HG03196 (cell line): Measurements from ENCODE around the gene HYAL2.
"Not testable (repeated sequence)": the region's sequence is repeated elsewhere in the genome, so short reads cannot be mapped to it uniquely, and the experiment has no call there.

Experiments used
- ATAC-seq: cut with Tn5 transposase; IDR thresholded peaks from one replicate; pipeline ENCODE4 v1.9.1; 2021; ENCODE audit not compliant: unreplicated experiment

Gene HYAL2

DNA sequence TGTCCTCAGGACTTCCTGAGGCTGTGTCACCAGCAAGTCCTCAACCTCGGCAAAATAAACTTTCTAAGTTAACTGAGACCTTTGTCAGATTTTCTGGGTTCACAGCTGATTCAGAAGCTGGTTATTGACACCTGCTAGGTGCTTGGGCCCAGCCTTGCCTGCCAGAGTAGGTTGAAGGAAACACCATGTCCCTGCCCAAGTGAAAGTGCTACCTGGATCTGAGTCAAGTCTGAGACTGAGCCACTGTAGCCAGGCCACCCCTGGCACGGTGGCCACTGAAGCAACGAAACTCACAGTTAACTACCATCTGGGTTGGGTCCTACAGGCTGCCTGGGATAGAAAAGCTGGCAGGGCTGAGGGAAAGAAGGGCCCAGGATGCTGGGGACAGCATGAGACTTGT is 8.2 kb downstream of the HYAL2 start:
- ATAC-seq, result no peak

DNA sequence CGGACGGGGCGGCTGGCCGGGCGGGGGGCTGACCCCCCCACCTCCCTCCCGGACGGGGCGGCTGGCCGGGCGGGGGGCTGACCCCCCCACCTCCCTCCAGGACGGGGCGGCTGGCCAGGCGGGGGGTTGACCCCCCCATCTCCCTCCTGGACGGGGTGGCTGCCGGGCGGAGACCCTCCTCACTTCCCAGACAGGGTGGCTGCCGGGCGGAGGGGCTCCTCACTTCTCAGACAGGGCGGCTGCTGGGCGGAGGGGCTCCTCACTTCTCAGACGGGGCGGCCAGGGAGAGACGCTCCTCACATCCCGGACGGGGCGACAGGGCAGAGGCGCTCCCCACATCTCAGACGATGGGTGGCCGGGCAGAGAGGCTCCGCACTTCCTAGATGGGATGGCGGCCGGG is 10.5 kb downstream of the HYAL2 start:
- not testable (repeated sequence) for ATAC-seq

DNA sequence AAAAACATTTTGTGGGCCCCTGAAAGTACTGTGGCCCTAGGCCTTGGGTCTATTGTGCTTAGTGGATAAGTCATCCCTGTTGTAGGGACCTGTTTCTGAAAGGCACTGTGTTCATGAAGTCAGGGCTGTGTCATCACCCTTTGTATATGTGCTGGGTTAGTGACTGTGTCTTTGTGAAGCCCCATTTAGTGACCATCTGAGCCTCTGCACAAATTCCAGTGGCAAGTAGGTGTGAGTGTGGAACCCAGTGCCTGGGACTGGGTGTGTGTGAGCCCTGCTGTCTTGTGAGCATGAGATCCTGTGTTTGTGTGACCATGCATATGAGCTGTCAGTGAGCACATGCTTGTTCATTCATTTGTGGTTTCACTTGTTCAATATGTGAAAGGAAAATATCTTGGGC is 17.9 kb downstream of the HYAL2 start:
- ATAC-seq, result no peak

DNA sequence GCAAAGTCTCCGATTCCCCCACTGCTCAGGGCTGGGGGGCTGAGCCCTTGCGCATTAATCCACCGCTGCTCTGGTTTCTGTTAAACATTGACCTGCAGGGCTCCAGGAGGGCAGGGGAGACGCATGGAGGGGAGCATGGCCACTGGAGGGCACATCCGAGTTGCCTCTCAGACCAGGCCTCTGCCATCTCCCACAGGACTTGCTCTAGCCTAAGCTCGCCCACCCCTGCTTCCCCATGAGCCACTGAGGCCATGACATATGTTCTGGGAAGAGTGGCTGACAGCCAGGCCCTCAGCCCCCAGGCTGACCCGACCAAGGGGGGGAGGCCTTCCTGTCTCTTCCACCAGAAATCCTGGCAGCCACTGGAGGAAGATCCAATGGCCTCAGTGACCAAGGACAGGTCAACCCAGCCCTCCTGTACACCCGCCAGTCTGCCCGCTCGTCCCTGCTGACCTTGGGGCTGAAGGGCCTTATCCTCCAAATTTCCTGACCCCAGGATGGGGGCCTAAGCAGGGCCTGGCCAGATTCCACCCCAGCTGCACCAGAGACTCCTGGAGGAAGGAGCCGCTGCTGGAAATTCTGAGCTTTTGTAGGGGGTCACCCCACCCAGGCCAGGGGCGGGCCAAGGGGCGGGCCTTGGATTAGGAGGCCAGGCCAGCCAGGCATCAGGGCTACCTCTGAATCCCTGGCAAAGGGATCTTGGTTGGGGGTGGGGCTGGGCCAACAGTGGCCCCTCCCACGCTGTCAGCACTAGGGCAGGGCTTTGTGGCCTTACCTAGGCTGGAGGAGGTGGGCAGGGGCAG is 19.3 kb downstream of the HYAL2 start, which contains the start of gene HYAL1:
TSS of gene HYAL1 (minus strand) at position 562 of the 803 bp plus-strand sequence. CDS start 618 bp downstream, outside the sequence.
- no peak for ATAC-seq

DNA sequence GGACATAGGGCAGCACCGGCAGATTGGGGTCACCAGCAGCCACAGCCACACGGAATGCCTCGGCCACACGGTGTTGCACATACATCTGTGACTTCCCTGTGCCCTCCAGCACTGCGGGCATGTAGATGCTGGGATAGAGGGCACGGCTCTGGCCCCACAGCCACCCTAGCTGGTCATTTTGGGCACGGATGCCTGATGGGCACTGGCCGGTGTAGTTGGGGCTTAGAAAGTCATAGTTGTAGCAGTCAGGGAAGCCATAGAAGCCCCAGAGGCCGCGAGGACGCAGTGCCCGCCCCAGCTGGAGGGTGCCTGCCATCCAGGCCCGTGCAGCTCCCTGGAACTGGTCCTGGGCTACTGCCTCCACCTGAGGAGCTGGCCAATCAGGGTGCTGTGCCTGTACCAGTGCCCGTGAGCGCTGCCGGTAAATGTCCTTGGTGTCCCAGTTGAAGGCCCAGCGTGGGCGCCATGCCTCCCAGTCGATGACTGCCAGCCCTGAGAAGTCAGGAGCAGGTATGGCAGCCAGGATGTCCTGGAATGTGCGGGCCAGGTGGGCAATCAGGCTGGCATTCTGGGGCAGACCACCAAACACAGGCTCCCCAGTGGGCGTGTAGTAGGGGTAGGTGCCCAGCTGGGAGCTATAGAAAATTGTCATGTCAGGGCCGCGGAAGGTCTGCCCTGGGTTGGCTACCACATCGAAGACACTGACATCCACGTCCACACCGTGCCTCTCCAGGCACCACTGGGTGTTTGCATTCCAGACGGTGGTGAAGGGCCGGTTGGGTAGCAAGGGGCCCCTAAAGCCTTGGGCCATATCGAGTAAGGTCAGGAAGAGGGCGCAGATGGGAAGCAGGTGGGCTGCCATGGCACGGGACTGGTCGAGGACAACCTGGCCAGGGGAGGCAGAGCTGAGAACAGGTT is 20.2 kb downstream of the HYAL2 start:
- no peak for ATAC-seq

DNA sequence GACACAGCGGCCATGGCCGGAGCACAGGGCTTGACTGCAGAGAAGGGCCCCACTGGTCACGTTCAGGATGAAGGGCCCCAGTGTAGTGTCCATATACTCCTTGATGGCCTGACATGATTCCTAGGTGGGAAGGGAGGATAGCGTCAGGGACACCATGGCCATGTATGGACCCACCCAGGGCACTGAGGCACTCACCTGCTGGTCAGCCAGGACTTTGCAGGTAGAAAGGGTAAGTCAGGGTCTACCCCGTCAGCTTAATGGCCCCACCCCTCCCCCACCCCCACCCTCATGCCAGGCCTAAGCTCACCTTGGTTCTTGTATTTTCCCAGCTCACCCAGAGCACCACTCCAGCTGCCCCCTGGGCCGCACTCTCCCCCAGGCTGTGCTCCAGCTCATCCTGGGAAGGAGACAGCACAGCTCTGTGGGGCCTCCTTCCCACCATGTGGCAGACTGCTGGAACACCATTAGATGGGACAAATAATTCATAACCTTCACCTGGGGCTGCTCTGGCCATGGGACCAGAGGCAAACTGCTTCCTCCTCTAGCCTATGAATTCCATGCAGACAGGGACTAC is 21.8 kb downstream of the HYAL2 start:
- ATAC-seq, result no peak

DNA sequence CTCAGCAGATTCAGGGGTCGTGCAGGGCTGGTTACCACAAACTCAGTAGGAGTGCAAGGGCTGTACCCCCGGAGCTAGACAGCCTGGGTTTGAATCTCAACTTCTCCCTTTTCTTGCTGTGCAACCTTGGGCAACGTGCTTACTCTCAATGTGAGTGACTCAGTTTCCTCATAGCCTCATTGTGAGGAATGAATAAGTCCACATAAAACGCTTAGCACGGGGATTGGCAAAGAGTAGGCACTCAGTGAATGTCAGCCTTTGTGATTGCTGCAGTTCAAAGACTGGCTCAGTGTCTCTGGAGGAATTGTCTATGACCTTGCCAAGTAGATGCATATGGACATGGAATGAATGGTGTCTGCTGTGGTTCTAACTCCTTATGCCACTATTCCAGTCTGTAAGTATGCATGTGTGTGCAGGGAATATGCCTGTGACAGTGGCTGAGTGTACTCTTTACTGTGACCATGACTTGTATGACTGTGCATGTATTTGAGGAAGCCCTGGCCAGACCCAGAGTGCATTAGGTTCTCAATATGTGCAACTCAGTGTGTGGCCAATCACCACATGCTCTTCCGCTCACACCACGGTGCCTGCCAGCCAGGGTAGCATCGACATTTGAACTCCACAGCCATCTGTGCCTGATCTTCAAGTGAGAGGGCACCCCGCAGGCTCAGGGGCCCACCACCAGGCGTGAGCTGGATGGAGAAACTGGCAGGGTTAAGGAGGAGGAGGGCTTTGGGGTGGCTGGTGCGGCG is 22.4 kb downstream of the HYAL2 start:
- ATAC-seq, result no peak

DNA sequence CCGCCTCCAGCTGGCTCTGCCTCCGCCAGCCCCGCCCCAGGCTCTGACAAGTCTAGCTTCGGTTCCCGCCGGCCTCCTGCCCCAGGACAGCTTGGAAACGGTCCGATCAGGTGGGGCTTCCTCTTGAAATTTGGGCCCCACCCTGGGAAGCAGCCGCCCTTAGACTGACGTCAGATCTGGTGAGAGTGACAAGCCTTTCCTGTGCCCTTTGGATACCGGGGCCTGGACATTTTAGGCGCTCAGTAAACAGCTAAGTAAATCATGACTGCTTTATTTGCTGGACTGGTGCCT is 23.0 kb downstream of the HYAL2 start:
- no peak for ATAC-seq

DNA sequence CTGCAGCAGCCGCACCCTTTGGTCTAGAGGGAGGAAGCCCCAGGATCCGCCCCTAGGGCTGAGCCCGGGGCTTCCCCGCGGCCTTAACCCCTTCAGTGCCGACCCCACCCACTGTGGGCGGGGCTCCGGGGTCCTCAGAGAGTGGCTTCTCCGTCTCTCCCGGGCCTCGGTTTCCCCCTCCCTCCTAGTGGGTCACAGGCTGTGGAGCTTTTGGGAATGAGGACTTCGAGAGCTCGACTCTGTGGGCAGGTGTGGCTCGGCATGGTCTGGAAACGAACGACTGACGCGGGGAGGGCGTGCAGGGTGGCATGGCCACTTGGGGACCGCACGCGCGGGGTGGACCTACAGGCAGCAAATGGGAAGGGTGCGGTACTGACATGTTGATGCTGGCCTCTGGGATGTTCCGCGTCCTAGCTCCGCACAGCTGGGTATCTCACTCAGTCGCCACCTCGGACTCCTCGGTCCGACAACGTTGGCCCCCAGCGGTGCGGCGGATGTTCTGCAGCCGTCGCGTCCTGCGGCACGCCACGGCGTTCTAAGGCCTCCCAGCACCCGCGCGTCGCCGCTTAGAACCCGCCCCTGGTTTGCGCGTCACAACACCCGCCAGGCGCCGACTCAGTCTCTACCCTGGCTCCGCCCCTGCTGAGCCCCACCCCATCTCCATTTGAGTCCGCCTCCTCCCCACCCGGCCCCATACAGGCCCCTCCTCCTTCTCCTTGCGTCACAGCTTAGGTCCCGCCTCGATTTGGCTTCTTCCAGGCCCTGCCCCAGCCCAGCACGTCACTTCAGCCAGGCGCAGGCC is 23.5 kb downstream of the HYAL2 start, which contains the start of the genes HYAL3 and NAA80:
TSS of gene HYAL3 (minus strand) at position 570 of the 802 bp plus-strand sequence. CDS start 3,803 bp downstream, outside the sequence.
TSS of gene NAA80 (minus strand) at position 570 of the 802 bp plus-strand sequence. CDS start 1,942 bp downstream, outside the sequence.
- ATAC-seq, result peak; percentile 76

DNA sequence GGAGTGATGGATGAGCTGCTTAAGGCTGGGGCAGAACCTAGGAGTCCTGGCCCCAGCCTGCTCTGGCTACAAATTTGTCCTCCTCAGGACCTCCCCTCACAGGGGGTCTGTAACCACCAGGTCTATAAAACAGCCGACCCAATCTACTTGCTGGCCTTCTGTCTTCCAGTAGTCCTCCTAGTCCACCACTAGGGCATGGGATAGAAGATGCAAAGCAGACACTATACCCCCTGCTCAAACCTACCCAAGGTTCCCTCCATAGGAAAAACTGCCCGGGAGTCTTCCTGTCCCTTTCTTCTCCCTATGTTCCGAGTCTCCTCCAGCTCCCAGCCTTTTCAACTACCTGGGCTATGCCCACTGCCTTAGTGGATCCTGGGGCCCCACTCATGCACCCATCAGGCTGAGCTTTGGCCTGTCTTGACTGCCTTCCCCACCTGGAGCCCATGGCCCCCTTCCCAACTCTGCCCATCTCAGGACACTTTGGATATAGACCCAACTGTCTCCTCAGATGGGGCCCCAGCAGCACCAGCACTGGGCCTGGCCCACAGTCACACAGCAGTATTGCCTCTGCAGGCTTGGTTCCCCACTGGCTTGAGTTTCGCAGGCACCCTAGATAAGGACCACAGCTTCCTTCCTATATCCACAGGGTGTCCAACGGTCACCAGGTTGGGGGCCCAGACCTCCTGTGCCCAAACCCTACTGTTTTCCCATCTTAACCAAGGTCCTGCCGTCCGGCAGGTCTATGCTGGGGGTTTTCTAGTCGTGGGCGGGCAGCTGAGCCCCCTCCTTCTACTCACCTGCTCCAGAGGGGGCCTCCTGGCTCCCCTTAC is 24.4 kb downstream of the HYAL2 start:
- ATAC-seq, result no peak

DNA sequence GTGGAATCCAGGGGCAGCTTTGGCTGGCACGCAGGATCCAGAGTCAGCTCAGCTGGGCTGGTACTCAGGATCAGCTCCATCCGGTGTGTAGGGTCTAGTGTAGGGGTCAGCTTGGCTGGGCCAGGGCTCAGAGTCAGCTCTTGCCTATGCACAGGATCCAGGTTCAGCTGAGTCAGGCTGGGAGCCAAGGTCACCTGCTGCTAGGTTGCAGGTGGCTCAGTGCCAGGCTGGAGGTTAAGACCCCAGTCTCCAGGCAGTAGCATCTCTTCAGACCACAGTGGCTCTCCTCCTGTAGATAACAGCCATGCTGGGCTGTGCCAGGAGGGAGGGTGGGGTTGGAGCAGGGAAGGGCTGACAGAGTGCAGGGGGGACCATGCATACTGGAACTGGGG is 25.2 kb downstream of the HYAL2 start:
- no peak for ATAC-seq

DNA sequence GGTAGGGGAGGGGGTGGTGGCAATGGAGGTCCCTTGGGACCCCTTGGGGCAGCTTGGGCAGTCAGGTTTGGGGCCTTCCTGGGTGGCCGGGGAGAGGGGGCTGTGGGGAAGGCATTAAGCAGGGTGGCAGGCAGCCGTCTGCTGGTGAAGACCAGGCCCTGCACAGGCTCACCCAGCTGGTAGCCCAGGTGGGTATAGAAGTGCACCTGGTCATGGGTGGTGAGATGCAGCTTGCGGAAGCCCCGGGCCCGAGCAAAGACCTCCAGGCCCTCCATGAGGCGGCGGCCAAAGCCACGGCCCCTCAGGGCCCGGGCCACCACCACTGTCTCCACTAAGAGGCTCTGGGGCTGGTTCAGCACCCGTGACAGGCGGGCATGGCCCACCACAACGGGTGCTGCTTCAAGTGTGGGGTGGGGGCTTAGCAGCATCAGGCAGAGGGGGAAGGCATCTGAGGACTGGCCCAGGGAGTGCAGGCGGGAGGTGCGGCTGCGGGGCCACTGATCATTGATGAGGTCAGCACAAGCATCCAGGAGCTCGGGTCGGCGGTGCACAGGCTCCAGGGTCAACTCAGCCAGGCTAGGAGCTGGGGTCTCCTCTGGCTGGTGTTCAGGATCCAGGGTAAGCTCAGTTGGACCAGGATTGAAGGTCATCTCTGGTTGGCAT is 25.7 kb downstream of the HYAL2 start:
- no peak for ATAC-seq

DNA sequence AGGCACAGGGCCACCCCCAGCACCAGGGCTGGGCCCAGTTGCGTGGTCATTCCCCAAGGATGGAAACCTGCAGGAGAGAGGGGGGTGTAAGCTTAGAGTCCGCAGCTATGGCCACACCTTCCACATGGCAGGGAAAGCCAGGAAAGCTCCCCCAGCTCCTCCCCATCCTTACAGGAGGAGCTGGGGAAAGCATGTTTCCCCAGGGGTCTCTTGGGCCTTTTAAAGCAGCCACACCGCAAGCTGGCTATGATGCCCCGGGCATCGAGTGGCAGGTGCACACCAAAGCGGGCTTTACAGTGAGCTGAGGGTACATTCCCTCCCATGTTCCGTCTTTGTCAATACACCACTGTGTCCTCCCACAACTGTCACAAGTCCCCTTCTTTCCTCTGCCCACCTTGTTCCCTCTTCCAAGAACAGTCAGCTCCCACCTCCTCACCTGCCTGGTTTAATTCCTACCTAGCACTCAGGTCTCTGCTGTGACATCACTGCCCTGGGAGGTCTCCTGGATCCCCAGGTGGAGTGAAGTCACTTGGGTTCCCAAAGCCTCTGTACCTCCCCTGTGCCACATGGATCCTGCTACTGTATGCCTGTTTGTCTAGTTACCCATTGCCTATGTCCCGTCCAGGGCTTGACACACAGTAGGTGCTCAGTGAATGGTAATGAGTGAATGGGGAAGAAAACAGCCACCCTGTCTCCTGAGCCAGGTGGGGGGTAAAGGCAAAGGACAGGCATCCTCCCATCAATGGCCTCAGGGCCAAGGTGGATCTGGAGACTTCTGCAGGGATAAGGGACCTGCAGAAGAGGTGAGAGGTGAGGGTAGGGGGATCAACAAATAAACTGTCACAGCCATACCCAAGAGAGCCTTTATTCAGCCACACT is 26.8 kb downstream of the HYAL2 start:
- ATAC-seq, result no peak

DNA sequence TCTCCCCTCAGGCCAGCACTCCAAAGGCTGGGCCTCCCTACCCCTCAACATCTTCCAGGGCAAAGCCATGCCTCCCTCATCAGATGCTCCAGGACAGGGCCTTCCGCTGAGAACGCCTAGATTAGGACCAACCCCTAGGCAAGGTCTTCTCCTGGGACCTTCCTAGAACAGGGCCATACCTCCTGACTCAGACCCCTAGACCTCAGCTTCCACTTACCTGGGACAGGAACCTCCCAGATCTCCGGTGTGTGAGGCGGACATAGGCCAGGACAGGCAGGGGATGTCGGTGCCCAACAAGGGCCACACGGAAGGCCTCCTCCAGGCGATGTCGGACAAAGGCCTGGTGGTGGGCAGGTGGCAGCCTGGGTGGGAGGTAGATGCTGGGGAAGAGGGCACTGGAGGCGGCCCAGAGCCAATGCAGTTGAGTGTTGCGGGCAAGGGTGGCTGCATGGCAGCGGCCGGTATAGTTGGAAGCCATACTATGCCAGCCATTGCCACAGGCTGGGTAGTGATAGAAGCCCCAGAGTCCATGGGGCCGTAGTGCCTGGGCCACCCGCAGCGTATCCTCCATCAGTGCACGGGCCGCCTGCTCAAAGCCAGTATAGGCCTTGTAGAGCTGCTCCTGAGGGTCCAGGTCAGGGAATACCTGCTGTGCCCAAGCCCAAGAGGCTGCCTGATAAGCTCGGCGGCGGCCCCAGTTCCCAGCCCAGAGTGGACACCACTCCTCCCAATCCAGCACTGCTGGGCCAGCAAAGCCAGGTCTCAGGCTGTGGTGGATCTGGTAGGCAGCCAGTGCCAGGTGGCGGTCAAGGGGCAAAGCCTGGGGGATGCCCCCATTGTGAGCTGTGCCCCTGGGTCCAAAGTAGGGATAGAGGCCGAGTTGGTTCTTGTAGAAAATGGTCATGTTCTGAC is 27.8 kb downstream of the HYAL2 start:
- ATAC-seq, result no peak

DNA sequence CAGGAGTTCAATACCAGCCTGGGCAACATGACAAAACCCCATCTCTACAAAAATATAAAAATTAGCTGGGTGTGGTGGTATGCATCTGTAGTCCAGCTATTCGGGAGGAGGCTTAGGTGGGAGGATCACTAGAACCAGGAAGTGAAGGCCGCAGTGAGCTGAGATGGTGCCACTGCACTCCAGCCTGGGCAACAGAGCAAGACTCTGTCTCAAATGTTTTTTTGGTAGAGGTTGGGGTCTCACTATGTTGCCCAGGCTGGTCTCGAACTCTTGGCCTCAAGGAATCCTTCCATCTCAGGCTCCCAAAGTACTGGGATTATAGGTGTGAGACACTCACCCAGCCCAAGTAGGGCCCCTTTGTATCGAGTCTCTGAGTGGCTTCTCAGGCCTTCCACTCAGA is 28.5 kb downstream of the HYAL2 start:
- ATAC-seq, result no peak

DNA sequence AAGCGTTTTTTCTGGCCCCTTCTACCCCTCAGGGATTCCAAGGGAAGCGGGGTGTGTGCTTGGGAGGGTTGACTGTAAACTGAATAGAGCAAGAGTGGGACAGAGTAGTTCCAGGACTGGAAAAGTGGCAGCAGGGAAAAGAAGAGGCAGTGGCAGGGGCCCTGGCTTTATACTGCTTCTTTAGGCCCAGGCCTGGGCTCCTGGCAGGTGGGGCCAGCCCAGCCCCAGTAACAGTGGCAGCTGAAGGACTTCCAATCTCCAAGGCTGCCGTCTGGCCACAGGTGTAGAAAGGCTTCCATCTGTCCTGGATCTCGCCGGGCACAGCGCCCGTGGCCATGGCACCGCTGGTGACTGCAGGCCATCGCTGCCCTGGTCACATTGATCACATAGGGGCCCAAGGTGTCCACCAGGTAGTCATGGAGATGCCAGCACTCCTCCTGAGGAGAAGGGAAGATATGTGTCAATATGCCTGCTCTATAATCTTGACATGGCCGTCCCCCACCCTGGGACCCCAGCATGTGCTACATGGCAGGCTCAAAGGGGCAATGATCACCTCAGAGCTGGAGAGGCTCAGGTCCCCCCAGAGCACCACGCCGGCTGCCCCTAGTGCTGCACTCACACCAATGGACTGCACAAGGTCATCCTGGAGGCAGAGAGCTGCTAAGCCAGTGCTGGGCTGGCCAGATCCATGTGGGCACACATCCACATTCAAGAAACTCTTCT is 29.3 kb downstream of the HYAL2 start:
- no peak for ATAC-seq
